ENCODE data around the gene CHD1L.
"Not testable (repeated sequence)": the region's sequence is repeated elsewhere in the genome, so short reads cannot be mapped to it uniquely, and the experiment has no call there.

CHD1L gene

DNA sequence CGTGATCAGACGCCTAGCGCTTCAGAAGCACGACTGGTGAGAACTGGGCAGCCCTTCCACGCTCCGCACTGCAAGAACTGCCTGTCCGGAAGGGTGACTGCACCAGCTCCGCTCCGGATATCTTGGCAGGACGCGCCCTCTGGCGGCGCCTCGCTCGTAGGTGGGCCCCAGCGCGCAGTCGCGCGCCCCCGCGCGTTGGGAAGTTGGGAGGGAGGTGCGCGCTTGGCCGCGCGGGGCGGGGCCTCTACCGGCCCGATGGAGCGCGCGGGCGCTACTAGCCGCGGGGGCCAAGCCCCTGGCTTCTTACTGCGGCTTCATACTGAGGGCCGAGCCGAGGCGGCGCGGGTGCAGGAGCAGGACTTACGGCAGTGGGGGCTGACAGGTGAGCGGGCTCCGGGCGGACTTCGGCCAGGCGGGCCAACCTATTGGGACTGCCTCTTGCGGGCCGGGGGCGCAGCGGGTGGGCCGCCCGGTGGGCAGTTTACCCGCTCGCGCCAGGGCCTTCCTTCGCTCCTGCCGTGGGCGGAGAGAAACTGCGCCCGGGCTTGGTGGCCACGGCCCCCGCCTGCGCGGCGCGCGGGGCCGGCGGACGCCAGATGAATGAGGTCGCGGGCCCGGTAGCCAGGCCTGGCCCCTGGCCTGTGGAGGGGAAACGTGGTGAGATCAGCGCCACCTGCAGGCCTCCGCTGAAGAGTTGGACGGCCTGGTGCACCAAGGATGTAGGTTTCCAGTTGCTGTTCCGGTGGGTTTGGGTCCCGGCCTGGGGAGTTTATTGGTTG is at the start of gene CHD1L:
CHD1L (plus strand) TSS at position 236 of the 779 bp plus-strand sequence; CDS start at position 256, 20 bp downstream.
- DNase-seq (ENCODE audit: low read depth), result peak; percentile 90

GRCh38 chr1:147197324-147197723 is 45.2 kb upstream of the CHD1L start:
- DNase-seq (ENCODE audit: low read depth), result not testable (repeated sequence)

GRCh38 chr1:147201276-147201675 is 41.2 kb upstream of the CHD1L start:
- DNase-seq (ENCODE audit: low read depth), result no peak

GRCh38 chr1:147201786-147202185 is 40.7 kb upstream of the CHD1L start:
- no peak for DNase-seq (ENCODE audit: low read depth)

DNA sequence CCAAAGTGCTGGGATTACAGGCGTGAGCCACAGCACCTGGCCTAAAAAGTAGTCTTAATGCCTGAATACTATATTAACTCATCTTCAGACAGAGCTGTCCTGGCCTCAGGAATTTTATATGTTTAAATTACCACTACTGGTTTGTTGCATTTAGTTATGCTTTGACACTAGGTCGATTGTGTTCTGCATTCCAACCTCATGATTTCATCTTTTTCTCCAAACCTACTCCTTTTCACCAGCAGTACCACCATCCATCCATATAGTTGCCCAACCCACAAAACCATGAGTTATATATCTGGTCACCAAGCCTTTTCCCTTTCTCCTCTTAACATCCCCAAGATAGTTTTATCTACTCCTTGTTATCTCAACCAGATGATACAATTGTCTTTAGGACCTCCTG is 39.9 kb upstream of the CHD1L start:
- no peak for DNase-seq (ENCODE audit: low read depth)

- DNase-seq (ENCODE audit: low read depth), result no peak
These were observed 38.4 kb upstream of the CHD1L start for GRCh38 chr1:147204080-147204479.

DNA sequence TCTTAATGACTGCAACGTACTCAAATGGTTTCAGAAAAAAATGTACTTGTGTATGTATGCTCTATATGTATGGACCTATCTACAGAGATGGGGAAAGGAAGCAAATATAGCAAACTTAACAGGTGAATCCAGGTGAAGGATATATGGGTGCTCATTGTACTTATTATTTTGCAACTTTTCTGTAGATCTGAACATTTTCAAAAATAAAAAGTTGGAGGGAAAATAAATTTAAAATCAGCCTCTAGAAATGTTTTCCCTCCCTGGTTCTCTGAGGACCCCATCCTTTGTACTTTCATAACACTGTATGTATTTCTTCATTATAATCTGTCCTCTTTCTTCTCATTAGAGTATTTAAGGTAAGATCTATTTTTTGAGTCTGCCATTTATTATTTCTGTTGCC is 35.3 kb upstream of the CHD1L start:
- DNase-seq (ENCODE audit: low read depth), result no peak

GRCh38 chr1:147208619-147209018 is 33.9 kb upstream of the CHD1L start:
- no peak for DNase-seq (ENCODE audit: low read depth)

GRCh38 chr1:147209825-147210821 is 32.4 kb upstream of the CHD1L start:
- DNase-seq (ENCODE audit: low read depth), result no peak

DNA sequence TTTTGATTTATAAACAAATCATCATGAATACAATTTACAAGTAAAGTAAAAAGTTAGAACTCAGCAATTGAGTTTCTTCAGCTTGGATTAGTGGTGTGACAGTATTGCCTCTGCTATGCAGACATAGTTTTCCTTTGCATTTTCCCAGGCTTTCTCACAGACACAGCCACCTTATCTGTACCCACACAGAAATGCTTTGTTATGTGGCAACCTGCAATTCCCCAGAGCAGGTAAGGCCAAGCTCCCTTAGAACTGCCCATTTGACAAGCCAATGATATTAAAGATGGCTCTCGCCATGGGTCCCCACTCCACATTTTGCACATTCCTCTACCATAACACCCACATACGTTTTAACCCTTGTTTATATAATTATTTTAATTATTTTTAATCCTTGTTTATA is 31.5 kb upstream of the CHD1L start:
- DNase-seq (ENCODE audit: low read depth), result no peak

- DNase-seq (ENCODE audit: low read depth), result no peak
These were observed 30.9 kb upstream of the CHD1L start for GRCh38 chr1:147211577-147211976.

- DNase-seq (ENCODE audit: low read depth), result no peak
These were observed 29.2 kb upstream of the CHD1L start for GRCh38 chr1:147213271-147213670.

DNA sequence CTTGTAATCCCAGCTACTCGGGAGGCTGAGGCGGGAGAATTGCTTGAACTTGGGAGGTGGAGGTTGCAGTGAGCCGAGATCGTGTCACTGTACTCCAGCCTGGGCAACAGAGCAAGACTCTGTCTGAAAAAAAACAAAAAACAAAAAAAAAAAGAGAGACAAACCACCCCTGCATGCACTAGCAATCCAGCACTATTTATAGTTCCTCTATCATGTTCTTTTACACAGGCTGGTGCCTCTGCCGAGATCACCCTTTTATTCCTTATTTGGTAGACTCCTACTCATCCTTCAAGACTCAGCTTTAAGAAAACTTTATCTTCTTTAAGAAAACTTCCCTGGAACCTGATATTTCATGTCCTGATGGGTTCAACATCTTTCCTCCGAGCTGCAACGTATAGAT is 28.2 kb upstream of the CHD1L start:
- no peak for DNase-seq (ENCODE audit: low read depth)

- DNase-seq (ENCODE audit: low read depth), result no peak
These were observed 27.5 kb upstream of the CHD1L start for GRCh38 chr1:147214842-147215539.

GRCh38 chr1:147215540-147215916 is 27.0 kb upstream of the CHD1L start:
- DNase-seq (ENCODE audit: low read depth), result no peak

- DNase-seq (ENCODE audit: low read depth), result no peak
These were observed 26.4 kb upstream of the CHD1L start for GRCh38 chr1:147216124-147216523.

GRCh38 chr1:147217141-147217540 is 25.3 kb upstream of the CHD1L start:
- no peak for DNase-seq (ENCODE audit: low read depth)

DNA sequence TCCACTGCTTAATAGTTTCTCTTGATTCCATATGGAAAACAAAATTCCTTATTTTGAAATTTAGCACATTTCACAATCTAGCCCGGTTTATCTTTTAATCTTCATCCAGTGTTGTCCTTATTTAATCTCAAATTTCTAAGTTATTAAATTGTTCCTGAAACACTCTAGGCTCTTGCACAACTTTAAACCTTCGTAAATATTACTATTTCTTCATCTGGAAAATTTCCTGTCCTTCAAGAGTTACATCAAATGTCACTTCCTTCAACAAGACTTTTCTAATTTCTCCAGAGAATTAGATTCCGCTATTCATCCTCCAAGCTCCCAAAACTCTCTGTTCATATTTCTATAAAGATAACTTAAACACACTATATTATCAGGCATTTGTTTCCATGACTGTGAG is 23.9 kb upstream of the CHD1L start:
- DNase-seq (ENCODE audit: low read depth), result no peak

DNA sequence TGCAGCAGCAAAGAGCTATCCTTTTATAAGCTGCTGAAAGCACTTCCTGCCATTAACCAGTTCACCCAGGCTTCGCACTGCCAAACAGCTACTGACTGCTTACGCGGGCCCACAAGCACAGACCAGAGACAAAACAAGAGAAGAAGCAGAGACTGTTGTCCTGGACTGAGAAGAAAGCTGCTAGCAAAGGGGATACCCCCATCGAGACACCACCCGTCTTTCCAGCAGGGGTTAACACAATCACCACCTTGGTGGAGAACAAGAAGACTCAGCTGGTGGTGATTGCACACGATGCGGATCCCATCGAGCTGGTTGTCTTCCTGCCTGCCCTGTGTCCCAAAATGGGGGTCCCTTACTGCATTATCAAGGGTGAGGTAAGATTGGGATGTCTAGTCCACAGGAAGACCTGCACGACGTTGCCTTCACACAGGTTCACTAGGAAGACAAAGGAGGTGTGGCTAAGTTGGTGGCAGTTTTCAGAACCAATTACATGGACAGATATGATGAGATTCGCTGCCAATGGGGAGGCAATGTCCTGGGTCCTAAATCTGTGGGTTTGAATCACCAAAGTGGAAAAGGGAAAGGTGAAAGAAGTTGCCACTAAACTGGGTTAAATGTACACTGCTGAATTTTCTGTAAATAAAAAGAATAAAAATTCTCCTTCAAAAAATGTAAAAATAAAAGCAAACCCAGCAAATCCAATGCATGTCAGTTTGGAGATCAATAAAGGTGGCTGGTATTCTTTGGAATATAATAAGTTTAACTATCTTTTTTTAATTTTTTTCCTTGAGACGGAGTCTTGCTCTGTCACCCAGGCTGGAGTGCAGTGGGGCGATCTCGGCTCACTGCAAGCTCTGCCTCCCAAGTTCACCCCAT is 18.5 kb upstream of the CHD1L start:
- no peak for DNase-seq (ENCODE audit: low read depth)

DNA sequence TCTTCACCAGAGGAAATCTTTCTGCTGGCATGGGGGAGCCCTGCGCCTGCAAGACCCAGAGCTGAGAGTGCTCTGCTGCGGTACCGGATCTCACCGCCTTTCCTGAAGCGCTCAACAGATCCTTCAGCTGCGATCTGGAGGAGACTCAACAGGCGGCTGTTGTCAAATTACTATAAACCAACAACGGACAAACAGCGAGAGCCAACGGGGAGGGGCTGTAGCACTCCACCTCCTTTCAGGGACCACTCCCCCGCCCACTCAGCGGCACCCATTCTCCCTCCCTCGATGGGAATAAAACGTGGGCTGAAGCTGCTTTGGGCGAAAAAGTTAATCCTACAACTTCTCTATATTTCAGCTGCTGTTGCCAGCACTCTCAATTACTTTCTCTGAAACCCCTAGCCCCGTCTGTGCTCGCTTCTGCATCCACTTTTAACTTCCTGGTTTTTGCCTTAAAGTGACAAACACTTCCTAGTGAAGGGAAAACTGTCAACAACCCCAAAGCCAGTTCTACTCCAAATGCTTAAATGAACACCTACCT is 17.2 kb upstream of the CHD1L start, which contains the start of gene FMO5:
FMO5 (minus strand) TSS at position 147 of the 538 bp plus-strand sequence. CDS start 310 bp downstream, outside the sequence.
- DNase-seq (ENCODE audit: low read depth), result peak; percentile 19

- DNase-seq (ENCODE audit: low read depth), result not testable (repeated sequence)
These were observed 11.5 kb upstream of the CHD1L start for GRCh38 chr1:147231032-147231431.
